ENCODE results near the gene MRPS6.
A peak's percentile ranks its signal among the peaks of the same experiment; 100 is the strongest.

Gene MRPS6

DNA sequence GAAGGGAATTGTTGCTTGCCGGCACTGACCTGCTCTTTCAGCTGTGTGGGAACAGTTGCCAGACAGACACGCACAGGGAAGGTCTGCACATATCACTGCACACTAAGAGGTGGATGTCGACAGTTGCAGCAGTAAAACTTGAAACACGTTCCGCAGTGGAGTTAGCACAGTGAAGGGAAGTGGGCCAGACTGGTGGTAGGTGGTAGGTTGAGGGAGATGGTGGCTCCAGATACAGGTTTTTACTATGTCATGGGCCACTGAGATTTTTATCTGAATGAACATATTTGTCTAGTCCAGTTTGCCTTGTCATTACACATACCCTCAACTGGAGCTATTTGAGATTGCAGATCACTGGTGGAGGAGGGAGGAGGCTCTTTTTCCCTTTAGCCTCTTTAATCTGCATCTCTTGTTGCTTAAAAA, 13.5 kb downstream of the MRPS6 start:
- TF ChIP-seq, protein P1, sequence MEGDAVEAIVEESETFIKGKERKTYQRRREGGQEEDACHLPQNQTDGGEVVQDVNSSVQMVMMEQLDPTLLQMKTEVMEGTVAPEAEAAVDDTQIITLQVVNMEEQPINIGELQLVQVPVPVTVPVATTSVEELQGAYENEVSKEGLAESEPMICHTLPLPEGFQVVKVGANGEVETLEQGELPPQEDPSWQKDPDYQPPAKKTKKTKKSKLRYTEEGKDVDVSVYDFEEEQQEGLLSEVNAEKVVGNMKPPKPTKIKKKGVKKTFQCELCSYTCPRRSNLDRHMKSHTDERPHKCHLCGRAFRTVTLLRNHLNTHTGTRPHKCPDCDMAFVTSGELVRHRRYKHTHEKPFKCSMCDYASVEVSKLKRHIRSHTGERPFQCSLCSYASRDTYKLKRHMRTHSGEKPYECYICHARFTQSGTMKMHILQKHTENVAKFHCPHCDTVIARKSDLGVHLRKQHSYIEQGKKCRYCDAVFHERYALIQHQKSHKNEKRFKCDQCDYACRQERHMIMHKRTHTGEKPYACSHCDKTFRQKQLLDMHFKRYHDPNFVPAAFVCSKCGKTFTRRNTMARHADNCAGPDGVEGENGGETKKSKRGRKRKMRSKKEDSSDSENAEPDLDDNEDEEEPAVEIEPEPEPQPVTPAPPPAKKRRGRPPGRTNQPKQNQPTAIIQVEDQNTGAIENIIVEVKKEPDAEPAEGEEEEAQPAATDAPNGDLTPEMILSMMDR (IDR thresholded peaks at IDR 0.05): no peak
- Histone ChIP-seq H3K4me1 (ENCODE audit: control insufficient read depth in 1 of 2, insufficient read depth in 1 of 2, low read depth in 1 of 2, low read length in 1 of 2) (no peaks in the 10 kb centered on the region), H3K9me3 (no peaks in the 10 kb centered on the region), H3K4me3 (ENCODE audit: low read depth in 1 of 2, low read length in 1 of 2) (no peak overlapping the region), H3K27ac (no peak overlapping the region), H3K27me3 (no peaks in the 10 kb centered on the region), H3K36me3 (peaks cover 3% of the 10 kb centered on the region)

DNA sequence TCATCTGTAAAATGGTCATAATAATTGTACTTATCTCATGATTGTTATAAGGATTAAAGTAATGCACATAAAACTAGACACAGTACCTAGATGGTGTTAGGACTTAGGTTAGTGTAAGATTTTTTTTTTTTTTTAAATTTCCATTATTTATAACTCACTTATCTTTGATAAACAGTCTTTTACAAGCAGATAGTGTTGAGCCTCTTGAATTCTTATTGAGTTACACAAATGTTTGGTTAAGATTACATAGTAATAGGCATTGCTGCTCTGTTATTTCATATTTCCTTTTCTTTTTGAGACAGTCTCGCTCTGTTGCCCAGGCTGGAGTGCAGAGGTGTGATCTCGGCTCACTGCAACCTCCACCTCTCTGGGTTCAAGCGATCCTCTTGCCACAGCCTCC, 15.4 kb downstream of the MRPS6 start:
- TF ChIP-seq, protein P1 (IDR thresholded peaks at IDR 0.05): no peak
- H3K4me3 ChIP-seq (ENCODE audit: low read depth in 1 of 2, low read length in 1 of 2): no peak overlapping the region
- H3K9me3 ChIP-seq: no peaks in the 10 kb centered on the region
- H3K36me3 ChIP-seq: no peaks in the 10 kb centered on the region
- no peaks in the 10 kb centered on the region for H3K4me1 ChIP-seq (ENCODE audit: control insufficient read depth in 1 of 2, insufficient read depth in 1 of 2, low read depth in 1 of 2, low read length in 1 of 2)
- H3K27ac ChIP-seq: no peak overlapping the region
- H3K27me3 ChIP-seq: no peaks in the 10 kb centered on the region

DNA sequence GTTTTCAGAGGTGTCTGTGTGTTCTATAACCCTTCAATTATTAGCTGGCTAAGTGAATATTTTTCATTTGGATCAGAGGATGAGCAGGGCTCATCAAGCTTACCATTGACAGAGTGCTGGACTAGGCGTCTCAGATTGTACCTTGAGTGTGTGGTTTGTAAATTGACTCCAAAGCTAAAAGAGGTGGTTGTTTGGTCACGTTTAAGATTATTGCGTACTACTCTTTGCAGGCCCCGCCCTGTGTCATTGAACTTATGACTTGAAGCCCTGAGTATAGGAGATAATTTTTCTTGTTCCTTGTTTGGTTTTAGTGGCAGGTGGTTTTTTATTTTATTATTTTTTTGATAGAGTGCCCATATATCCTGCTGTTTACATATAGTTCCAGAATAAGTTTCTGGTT, 17.7 kb downstream of the MRPS6 start:
- Histone ChIP-seq H3K36me3 (peaks cover 13% of the 10 kb centered on the region), H3K9me3 (no peaks in the 10 kb centered on the region), H3K4me1 (ENCODE audit: control insufficient read depth in 1 of 2, insufficient read depth in 1 of 2, low read depth in 1 of 2, low read length in 1 of 2) (no peaks in the 10 kb centered on the region), H3K27me3 (no peaks in the 10 kb centered on the region), H3K27ac (no peak overlapping the region), H3K4me3 (ENCODE audit: low read depth in 1 of 2, low read length in 1 of 2) (no peak overlapping the region)
- TF ChIP-seq, protein P1 (IDR thresholded peaks at IDR 0.05): no peak

DNA sequence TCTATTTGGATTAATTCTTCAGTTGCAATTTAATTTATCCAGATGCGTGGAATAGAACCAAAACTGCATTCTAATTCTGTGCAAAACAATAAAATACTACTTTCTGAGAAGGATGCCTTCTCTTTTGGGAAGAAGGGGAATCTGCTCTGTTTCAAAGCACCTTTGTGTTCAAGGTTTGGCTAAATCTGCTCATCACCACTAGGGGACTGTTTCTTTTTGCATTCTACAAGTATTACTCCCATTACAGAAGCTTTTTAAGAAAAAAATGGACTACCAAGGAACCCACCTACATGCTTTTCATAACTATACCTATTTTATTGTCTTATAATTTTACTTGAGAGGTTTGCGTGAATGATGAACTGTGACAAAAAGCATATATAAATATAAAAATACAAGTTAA, 18.2 kb downstream of the MRPS6 start:
- Histone ChIP-seq H3K36me3 (peaks cover 19% of the 10 kb centered on the region), H3K27me3 (no peaks in the 10 kb centered on the region), H3K4me1 (ENCODE audit: control insufficient read depth in 1 of 2, insufficient read depth in 1 of 2, low read depth in 1 of 2, low read length in 1 of 2) (no peaks in the 10 kb centered on the region), H3K4me3 (ENCODE audit: low read depth in 1 of 2, low read length in 1 of 2) (no peak overlapping the region), H3K27ac (no peak overlapping the region), H3K9me3 (no peaks in the 10 kb centered on the region)
- TF ChIP-seq, protein P1 (IDR thresholded peaks at IDR 0.05): no peak

DNA sequence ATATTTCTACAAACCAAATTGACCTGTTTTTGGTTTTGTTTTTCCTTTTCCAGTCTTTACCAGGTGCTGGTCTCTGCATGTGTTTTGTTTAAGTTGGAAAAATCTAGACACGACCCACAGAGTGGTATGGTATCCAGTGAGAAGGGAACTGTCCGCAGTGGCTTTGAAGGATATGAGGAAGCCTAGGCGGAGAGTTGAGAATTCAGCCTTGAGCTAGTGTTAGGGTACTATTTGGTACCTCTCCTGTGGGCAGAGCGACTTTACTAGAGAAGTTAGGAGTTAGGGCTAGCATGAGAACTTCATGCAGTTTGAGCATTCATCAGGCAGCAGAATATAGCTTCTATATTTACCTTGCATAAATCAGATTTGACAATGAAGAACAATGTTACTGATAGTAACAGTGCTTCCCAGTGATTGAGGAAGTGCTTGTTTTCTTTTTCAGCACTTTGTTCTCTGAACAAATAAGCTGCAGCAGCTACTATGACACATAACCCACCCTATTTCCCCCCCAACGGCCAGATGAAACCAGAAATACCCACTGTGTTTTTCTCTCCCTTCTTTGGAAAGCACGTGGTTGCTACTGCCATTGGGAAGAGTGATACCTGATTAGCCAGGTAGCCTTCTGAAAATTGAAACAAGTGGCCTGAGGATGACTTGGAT, 19.0 kb downstream of the MRPS6 start:
- TF ChIP-seq, protein P1 (IDR thresholded peaks at IDR 0.05): no peak
- no peaks in the 10 kb centered on the region for H3K9me3 ChIP-seq
- no peaks in the 10 kb centered on the region for H3K4me1 ChIP-seq (ENCODE audit: control insufficient read depth in 1 of 2, insufficient read depth in 1 of 2, low read depth in 1 of 2, low read length in 1 of 2)
- H3K36me3 ChIP-seq: peaks cover 19% of the 10 kb centered on the region
- H3K27ac ChIP-seq: peak overlapping the region; percentile 46
- no peak overlapping the region for H3K4me3 ChIP-seq (ENCODE audit: low read depth in 1 of 2, low read length in 1 of 2)
- no peaks in the 10 kb centered on the region for H3K27me3 ChIP-seq

All from neutrophil (primary cell).